ENCODE measurements around the gene ZNF195.

The ZNF195 gene

DNA sequence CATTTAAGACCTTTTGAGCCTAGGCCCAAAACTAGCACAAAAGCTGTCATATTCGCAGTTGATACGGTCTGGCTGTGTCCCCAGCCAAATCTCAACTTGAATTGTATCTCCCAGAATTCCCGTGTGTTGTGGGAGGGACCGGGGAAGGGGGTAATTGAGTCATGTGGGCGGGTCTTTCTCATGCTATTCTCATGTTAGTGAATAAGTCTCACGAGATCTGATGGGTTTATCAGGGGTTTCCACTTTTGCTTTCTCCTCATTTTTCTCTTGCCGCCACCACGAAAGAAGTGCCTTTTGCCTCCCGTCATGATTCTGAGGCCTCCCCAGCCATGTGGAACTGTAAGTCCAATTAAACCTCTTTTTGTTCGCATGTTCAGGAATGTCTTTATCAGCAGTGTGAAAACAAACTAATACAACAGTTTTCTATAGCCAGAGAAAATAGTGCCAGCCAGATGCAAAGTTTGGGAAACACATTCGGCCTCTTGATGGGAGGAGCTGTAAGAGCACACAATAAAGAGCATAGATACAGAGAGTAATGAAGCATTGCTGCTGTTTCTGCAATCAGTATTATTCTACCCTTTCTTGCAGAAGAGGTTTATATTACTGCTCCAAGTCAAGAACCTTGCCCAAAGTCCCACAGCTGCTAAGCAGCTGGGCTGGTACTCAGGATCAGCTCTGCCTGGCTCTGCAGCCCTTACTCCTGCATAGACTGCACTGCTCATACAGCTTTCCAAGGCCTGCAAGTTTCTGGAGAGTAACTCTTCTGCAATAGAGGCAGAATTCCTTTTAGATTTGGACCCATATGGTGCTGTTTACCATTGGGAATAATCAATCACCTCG, 2.0 kb upstream of the ZNF195 start:
- Histone ChIP-seq H3K27me3 (replicated peaks) (no peaks in the 10 kb centered on the region), H3K4me3 (ENCODE audit: low read depth, low read length) (peak overlapping the region; percentile 33)
- DNase-seq: peak; percentile 55

DNA sequence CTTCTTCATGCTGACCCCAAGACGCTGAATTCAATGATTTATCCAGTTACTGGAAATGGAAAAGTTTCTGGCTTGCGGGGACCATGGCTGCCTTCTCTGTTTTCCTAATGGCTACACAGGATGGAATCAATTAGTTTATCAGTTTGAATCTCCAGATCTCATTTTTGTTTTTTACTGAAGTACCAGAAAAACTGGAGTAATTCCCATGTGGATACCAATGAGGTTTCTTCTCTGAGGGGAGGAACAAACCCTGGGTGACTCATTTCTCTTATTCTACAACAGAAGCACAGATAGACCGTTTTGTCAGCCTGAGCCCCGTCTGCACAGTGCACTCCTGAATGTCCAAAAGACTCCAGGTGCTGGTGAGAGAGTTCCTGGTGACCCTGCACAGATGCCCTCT, 3.4 kb downstream of the ZNF195 start:
- in situ Hi-C loops (cut with HindIII; ENCODE audit: low pct_ligation_motif_present, low sequenced_read_pairs): no loop called here
- Histone ChIP-seq H3K27me3 (replicated peaks) (no peaks in the 10 kb centered on the region), H3K36me3 (replicated peaks) (peaks cover 27% of the 10 kb centered on the region), H3K27ac (no peak overlapping the region), H3K4me3 (ENCODE audit: low read depth, low read length) (no peak overlapping the region)
- TF ChIP-seq, protein P1, sequence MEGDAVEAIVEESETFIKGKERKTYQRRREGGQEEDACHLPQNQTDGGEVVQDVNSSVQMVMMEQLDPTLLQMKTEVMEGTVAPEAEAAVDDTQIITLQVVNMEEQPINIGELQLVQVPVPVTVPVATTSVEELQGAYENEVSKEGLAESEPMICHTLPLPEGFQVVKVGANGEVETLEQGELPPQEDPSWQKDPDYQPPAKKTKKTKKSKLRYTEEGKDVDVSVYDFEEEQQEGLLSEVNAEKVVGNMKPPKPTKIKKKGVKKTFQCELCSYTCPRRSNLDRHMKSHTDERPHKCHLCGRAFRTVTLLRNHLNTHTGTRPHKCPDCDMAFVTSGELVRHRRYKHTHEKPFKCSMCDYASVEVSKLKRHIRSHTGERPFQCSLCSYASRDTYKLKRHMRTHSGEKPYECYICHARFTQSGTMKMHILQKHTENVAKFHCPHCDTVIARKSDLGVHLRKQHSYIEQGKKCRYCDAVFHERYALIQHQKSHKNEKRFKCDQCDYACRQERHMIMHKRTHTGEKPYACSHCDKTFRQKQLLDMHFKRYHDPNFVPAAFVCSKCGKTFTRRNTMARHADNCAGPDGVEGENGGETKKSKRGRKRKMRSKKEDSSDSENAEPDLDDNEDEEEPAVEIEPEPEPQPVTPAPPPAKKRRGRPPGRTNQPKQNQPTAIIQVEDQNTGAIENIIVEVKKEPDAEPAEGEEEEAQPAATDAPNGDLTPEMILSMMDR (IDR thresholded peaks at IDR 0.05; ENCODE audit: low read depth, low read length, missing control alignments): no peak
- DNase-seq: no peak

More for the DNA sequence above, 2.0 kb upstream of the ZNF195 start:
- Histone ChIP-seq H3K27ac (no peak overlapping the region), H3K36me3 (replicated peaks) (peaks cover 7% of the 10 kb centered on the region)
- TF ChIP-seq, protein P1 (IDR thresholded peaks at IDR 0.05; ENCODE audit: low read depth, low read length, missing control alignments): no peak
- in situ Hi-C loops (cut with HindIII; ENCODE audit: low pct_ligation_motif_present, low sequenced_read_pairs): no loop called here

DNA sequence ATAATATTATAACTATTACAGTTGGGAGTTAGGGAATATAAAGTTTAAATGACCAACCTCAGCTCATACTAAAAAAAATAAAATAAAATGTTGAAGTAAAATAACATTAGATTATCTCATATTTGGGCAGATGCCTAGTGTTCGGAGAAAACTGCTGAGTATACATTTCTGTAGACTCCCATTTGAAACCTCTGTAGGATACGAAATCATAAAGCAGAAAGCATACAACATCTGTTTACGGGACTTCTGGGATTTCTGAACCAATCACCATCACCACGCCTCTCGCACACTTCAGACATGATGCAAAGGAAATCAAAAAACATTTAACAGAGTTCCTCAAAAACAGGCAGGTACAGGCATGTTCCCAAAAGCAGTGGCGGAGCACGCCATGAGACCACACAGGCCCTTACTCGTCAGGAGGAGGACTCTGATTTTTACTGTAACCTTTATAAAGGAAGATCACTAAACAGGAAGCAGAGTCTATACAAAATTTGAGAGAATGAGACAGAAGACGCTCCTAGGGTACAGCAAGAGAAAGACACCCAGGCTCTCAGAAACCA, 8.6 kb downstream of the ZNF195 start:
- H3K4me3 ChIP-seq (ENCODE audit: low read depth, low read length): no peak overlapping the region
- in situ Hi-C loops (cut with HindIII; ENCODE audit: low pct_ligation_motif_present, low sequenced_read_pairs): no loop called here
- H3K27me3 ChIP-seq (replicated peaks): no peaks in the 10 kb centered on the region
- TF ChIP-seq, protein P1 (IDR thresholded peaks at IDR 0.05; ENCODE audit: low read depth, low read length, missing control alignments): no peak
- DNase-seq: no peak
- H3K36me3 ChIP-seq (replicated peaks): peaks cover 65% of the 10 kb centered on the region
- H3K27ac ChIP-seq: no peak overlapping the region

DNA sequence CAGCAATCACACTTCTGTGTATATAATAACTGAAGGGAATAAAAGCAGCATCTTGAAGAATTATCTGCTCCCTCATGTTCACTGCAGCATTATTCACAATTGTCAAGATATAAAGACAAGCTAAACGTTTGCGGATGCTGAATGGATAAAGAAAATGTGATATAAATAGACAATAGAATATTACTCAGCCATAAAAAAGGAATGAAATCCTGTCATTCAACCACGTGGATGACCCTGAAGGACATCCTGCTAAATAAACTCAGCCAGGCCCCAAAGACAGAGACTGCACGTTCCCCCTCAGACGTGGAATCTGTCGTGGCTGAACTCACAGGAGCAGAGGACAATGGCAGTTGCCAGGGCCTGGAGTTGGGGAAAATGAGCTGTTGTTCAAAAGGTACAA, 9.6 kb downstream of the ZNF195 start:
- TF ChIP-seq, protein P1 (IDR thresholded peaks at IDR 0.05; ENCODE audit: low read depth, low read length, missing control alignments): no peak
- no peak for DNase-seq
- Histone ChIP-seq H3K4me3 (ENCODE audit: low read depth, low read length) (no peak overlapping the region), H3K36me3 (replicated peaks) (peaks cover 71% of the 10 kb centered on the region), H3K27me3 (replicated peaks) (no peaks in the 10 kb centered on the region), H3K27ac (no peak overlapping the region)
- in situ Hi-C loops (cut with HindIII; ENCODE audit: low pct_ligation_motif_present, low sequenced_read_pairs): no loop called here

DNA sequence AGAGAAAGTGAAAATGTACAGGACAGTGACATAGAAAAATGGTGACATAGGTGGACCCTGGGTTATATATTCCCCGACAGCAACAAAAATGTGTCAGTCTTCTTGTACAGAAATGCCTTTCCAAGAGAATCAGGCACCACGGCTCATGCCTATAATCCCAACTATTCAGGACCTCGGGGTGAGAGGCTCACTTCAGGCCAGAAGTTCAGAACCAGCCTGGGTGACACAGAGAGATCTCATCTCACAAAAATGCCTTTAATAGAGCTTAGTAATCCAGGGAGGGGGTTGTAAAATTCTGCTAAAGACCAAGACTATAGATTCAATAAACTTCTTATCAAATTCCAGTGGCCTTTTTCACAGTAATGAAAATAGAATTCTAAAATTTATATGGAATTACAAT, 10.7 kb downstream of the ZNF195 start:
- TF ChIP-seq, protein P1 (IDR thresholded peaks at IDR 0.05; ENCODE audit: low read depth, low read length, missing control alignments): no peak
- H3K36me3 ChIP-seq (replicated peaks): peaks cover 78% of the 10 kb centered on the region
- no peak for DNase-seq
- H3K27me3 ChIP-seq (replicated peaks): no peaks in the 10 kb centered on the region
- in situ Hi-C loops (cut with HindIII; ENCODE audit: low pct_ligation_motif_present, low sequenced_read_pairs): no loop called here
- no peak overlapping the region for H3K4me3 ChIP-seq (ENCODE audit: low read depth, low read length)
- no peak overlapping the region for H3K27ac ChIP-seq

Measured in brain microvascular endothelial cell (primary cell).